Tibial artery (tissue), 4 donors: Measurements from ENCODE around the gene COL2A1.

Experiments used
- DNase-seq, 2 donors: peaks; one replicate each; pipeline ENCODE4 v3.0.0-alpha.2; 2019
- H3K27ac ChIP-seq, 2 donors: fragments of 200-600 bp; sonication (generic) in 1 of 2; 1 replicate in 1 of 2; 2 replicates in 1 of 2; pipeline ENCODE4 v1.5.1; 2018 to 2019; ENCODE audit warnings: mild to moderate bottlenecking in 1 of 2
- H3K27me3 ChIP-seq, 2 donors: fragments of 200-600 bp; sonication (generic) in 1 of 2; one replicate each; pipeline versions ENCODE4 v1.5.1 to v1.6.0; 2016 to 2019
- H3K36me3 ChIP-seq, 3 donors: fragments of 200-600 bp; sonication (generic) in 2 of 3; one replicate each; pipeline ENCODE4 v1.5.1; 2016 to 2019; ENCODE audit warnings: mild to moderate bottlenecking in 2 of 3
- H3K4me1 ChIP-seq, 4 donors: fragments of 200-600 bp; sonication (generic) in 2 of 4; 1 replicate in 3 of 4; 2 replicates in 1 of 4; pipeline ENCODE4 v1.5.1; 2016 to 2019
- H3K4me3 ChIP-seq, 2 donors: fragments of 200-600 bp; sonication (generic) in 1 of 2; 1 replicate in 1 of 2; 2 replicates in 1 of 2; pipeline ENCODE4 v1.5.1; 2018 to 2019; ENCODE audit warnings: mild to moderate bottlenecking in 2 of 2
- H3K9me3 ChIP-seq, 3 donors: fragments of 200-600 bp; sonication (generic) in 1 of 3; one replicate each; pipeline ENCODE4 v1.5.1; 2016 to 2019
- intact Hi-C: fragments of 100-400 bp; cut with DNase I; formaldehyde crosslinking; loops from one replicate; pipeline ENCODE4 v1.15.0; 2023; ENCODE audit warnings: low total_unique reads
- TF ChIP-seq, protein P1 (sequence below), 2 experiments: fragments of 200-600 bp in 1 of 2; fragments of 450-650 bp in 1 of 2; IDR thresholded peaks; one replicate each; pipeline ENCODE4 v1.5.1; 2017 to 2019; ENCODE audit warnings: antibody characterized with exemption in 2 of 2, mild to moderate bottlenecking in 1 of 2, moderate library complexity in 1 of 2

Gene COL2A1

DNA sequence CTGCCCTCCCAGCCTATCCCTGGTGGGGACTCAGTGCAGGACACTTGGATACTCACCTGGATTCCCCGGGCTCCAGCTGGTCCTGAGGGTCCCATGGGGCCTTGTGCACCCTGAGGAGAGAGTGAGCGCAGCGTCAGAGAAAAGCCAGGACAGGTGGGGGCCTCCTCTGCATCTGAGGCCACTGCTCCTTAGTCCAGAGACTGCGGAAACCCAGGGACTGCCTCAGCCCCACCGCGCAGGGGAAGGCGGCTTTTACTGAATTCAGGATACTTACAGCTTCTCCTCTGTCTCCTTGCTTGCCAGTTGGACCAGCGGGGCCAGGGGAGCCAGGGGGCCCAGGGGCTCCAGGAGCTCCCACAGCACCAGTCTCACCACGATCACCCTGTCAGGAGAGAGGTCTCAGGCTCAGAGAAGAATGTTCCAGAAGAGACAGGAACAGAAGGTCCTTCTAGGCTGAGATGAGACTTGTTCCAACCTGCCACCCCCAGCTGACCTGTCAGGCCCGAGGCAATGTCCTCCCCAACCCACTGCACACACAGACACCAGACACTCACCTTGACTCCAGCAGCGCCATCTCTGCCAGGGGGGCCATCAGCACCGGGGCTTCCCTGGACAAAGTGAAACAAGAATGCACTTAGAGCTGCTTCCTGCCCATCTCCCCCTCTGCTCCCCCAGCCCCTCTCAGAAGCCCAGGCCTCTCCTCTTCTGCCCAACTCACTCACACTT, 27.1 kb downstream of the COL2A1 start:
- intact Hi-C loops, result no loop called here
- no peaks in the 10 kb centered on the region for H3K9me3 ChIP-seq

DNA sequence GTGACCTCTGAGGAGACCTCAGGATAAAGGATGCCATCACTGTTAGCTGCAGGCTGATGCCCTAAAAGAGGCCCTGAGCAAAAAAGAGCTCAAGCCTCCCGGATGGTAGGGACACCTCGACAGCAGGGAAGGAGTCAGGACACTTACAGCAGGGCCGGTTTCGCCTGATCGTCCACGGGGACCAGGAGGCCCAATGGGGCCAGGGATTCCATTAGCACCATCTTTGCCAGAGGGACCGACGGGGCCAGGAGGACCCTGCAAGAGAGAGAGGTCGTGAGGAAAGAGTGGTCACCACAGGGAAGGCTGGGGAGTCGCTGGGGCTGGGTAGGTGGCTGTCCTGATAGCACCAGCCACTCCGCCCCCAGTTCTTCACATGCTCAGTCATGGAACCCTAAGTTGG, 28.5 kb downstream of the COL2A1 start:
- no peaks in the 10 kb centered on the region for H3K4me1 ChIP-seq

More for the DNA sequence above, 27.1 kb downstream of the COL2A1 start:
- Histone ChIP-seq H3K4me1 (no peaks in the 10 kb centered on the region), H3K4me3 (no peak overlapping the region), H3K27ac (no peak overlapping the region), H3K27me3 (peaks cover 0 to 1% of the 10 kb centered on the region in 2 donors), H3K36me3 (peaks cover 0 to 3% (median 0%) of the 10 kb centered on the region in 3 donors)
- DNase-seq, result no peak
- TF ChIP-seq, protein P1, sequence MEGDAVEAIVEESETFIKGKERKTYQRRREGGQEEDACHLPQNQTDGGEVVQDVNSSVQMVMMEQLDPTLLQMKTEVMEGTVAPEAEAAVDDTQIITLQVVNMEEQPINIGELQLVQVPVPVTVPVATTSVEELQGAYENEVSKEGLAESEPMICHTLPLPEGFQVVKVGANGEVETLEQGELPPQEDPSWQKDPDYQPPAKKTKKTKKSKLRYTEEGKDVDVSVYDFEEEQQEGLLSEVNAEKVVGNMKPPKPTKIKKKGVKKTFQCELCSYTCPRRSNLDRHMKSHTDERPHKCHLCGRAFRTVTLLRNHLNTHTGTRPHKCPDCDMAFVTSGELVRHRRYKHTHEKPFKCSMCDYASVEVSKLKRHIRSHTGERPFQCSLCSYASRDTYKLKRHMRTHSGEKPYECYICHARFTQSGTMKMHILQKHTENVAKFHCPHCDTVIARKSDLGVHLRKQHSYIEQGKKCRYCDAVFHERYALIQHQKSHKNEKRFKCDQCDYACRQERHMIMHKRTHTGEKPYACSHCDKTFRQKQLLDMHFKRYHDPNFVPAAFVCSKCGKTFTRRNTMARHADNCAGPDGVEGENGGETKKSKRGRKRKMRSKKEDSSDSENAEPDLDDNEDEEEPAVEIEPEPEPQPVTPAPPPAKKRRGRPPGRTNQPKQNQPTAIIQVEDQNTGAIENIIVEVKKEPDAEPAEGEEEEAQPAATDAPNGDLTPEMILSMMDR (IDR thresholded peaks at IDR 0.05), result no peak

DNA sequence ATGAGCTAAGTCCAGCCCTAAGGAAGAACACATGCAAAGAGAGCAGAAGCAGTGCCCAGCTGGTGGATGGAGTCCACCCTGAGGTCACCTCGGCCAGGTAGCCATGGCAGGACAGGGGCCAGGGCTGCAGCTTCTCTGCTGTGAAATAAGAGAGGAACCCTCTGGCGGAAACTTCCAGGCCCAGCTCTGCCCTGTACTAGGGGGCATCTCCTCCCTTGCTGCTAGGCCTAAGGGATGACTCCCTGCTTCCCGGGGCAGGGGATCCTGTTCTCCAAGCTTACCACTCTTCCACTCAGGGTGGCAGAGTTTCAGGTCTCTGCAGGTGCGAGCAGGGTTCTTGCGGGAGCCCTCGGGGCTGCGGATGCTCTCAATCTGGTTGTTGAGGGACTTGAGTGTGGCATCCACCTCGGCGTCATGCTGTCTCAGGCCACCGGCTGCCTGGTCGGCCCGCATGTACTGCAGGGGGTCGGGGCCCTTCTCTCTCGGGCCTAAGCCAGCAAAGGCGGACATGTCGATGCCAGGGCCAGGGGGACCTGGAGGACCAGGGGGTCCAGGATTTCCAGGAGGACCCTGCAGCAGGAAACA, 29.1 kb downstream of the COL2A1 start:
- DNase-seq, result no peak
- no peaks in the 10 kb centered on the region for H3K4me1 ChIP-seq
- TF ChIP-seq, protein P1 (IDR thresholded peaks at IDR 0.05), result no peak
- intact Hi-C loops, result no loop called here
- H3K4me3 ChIP-seq, result no peak overlapping the region
- no peaks in the 10 kb centered on the region for H3K27me3 ChIP-seq
- H3K9me3 ChIP-seq, result no peaks in the 10 kb centered on the region
- H3K27ac ChIP-seq, result no peak overlapping the region
- peaks cover 0 to 4% (median 0%) of the 10 kb centered on the region in 3 donors for H3K36me3 ChIP-seq

More for the DNA sequence above, 28.5 kb downstream of the COL2A1 start:
- H3K9me3 ChIP-seq, result no peaks in the 10 kb centered on the region
- intact Hi-C loops, result no loop called here
- DNase-seq, result no peak
- no peaks in the 10 kb centered on the region for H3K27me3 ChIP-seq
- TF ChIP-seq, protein P1 (IDR thresholded peaks at IDR 0.05), result no peak
- no peak overlapping the region for H3K27ac ChIP-seq
- peaks cover 0 to 4% (median 0%) of the 10 kb centered on the region in 3 donors for H3K36me3 ChIP-seq
- H3K4me3 ChIP-seq, result no peak overlapping the region

DNA sequence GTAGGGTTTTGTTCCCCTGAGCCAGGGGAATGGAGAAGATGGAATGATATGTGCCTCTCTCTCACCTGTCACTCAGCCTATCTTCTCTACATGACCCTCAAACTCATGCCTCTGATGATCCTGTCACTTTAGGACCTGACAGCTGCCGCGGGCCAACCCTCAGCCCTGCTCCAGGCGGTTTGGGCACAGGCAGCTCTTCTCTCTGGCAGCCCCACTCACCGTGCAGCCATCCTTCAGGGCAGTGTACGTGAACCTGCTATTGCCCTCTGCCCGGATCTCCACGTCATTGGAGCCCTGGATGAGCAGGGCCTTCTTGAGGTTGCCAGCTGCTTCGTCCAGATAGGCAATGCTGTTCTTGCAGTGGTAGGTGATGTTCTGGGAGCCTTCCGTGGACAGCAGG, 30.4 kb downstream of the COL2A1 start:
- intact Hi-C loops, result no loop called here
- H3K9me3 ChIP-seq, result no peaks in the 10 kb centered on the region
- TF ChIP-seq, protein P1 (IDR thresholded peaks at IDR 0.05), result no peak
- H3K36me3 ChIP-seq, result peaks cover 0 to 6% (median 0%) of the 10 kb centered on the region in 3 donors
- no peak overlapping the region for H3K4me3 ChIP-seq
- no peak for DNase-seq
- no peaks in the 10 kb centered on the region for H3K4me1 ChIP-seq
- no peaks in the 10 kb centered on the region for H3K27me3 ChIP-seq
- no peak overlapping the region for H3K27ac ChIP-seq

DNA sequence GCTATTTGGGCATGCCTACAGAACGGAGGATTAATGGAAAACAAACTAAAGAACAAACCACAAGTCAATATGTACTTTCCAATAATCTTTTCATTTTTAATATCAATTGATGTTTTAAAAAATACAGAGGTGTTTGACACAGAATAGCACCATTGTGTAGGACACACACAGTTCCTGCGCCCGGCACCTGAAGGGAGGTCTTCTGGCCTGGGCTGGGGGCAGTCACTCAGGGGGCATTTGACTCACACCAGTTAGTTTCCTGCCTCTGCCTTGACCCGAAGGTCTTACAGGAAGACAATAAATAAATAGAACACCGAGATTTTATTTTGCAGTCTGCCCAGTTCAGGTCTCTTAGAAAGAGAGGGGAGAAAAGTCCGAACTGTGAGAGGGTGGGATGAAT, 31.4 kb downstream of the COL2A1 start:
- no peak for DNase-seq
- intact Hi-C loops, result no loop called here

More for the DNA sequence above, 31.4 kb downstream of the COL2A1 start:
- peaks cover 0 to 4% (median 0%) of the 10 kb centered on the region in 4 donors for H3K4me1 ChIP-seq
- no peaks in the 10 kb centered on the region for H3K27me3 ChIP-seq
- no peak overlapping the region for H3K27ac ChIP-seq
- TF ChIP-seq, protein P1 (IDR thresholded peaks at IDR 0.05), result no peak
- no peak overlapping the region for H3K4me3 ChIP-seq
- H3K36me3 ChIP-seq, result peaks cover 0 to 16% (median 0%) of the 10 kb centered on the region in 3 donors
- H3K9me3 ChIP-seq, result no peaks in the 10 kb centered on the region
